GM12891 (cell line): ENCODE measurements around the gene FBXL3.

Experiments used
- PAX5 ChIP-seq: IDR thresholded peaks from 2 replicates; pipeline ENCODE4 v1.6.1; 2011; ENCODE audit warnings: low read length, moderate library complexity, mild to moderate bottlenecking; ENCODE audit not compliant: insufficient read depth, severe bottlenecking
- POLR2A ChIP-seq: IDR thresholded peaks from 2 replicates; pipeline ENCODE4 v1.6.1; 2011; ENCODE audit warnings: low read depth, low read length, control low read depth
- POLR2AphosphoS5 ChIP-seq: IDR thresholded peaks from 2 replicates; pipeline ENCODE4 v1.6.1; 2011; ENCODE audit warnings: low read depth, low read length, control low read depth
- POU2F2 ChIP-seq: IDR thresholded peaks from 2 replicates; pipeline ENCODE4 v1.6.1; 2011; ENCODE audit warnings: low read depth, mild to moderate bottlenecking, control low read depth, low read length, moderate library complexity
- SPI1 ChIP-seq: IDR thresholded peaks from 2 replicates; pipeline ENCODE4 v1.6.1; 2011; ENCODE audit warnings: low read depth, low read length, control low read depth
- TAF1 ChIP-seq: IDR thresholded peaks from 2 replicates; pipeline ENCODE4 v1.6.1; 2011; ENCODE audit warnings: low read depth, low read length, control low read depth

GRCh38 chr13:77013853-77014542 is 13.0 kb downstream of the FBXL3 start:
- no peak for TF ChIP-seq TAF1
- TF ChIP-seq POLR2AphosphoS5: no peak
- no peak for TF ChIP-seq POLR2A
- no peak for TF ChIP-seq SPI1
- TF ChIP-seq POU2F2: no peak
- no peak for TF ChIP-seq PAX5
